Endothelial cell of umbilical vein (primary cell): ENCODE data around the gene LRRN3. TPM values are rescaled to one million over a fixed set of nuclear protein-coding genes. Genes with fewer than 3 reads are reported as not detected.

Experiments
- BruUV-seq: library from RNA; stranded (reverse); fragments of 400-500 nt; replicated peaks from 2 replicates; lab custom pipeline; 2021; lab: Mats Ljungman, UMichigan
- CTCF ChIA-PET: fragments of 300-600, 350-600 bp; sonication (Branson Sonifier 250); formaldehyde crosslinking; loops from one replicate; lab custom pipeline; 2021; ENCODE audit warnings: antibody characterized with exemption, inconsistent platforms; lab: Charles Lee
- POLR2A ChIA-PET: fragments of 300-600, 350-600 bp; sonication (Branson Sonifier 250); formaldehyde crosslinking; loops from one replicate; lab custom pipeline; 2021; ENCODE audit warnings: antibody characterized with exemption, inconsistent platforms; lab: Charles Lee
- DNase-seq: peaks from one replicate; pipeline ENCODE4 v3.0.0-alpha.2; 2011; ENCODE audit warnings: low read depth, low spot score
- FAIRE-seq: peaks from 2 replicates; lab custom pipeline; 2011; peaks lifted over from hg19 to GRCh38; lab: Jason Lieb, UNC
- H2AFZ ChIP-seq: 2 replicates; pipeline ENCODE4 v1.6.0; 2012; ENCODE audit warnings: low read depth, low read length, control low read depth, inconsistent platforms
- H3K27ac ChIP-seq: 2 replicates; pipeline ENCODE4 v1.5.1; 2011; ENCODE audit warnings: low read depth, mild to moderate bottlenecking, control low read depth, low read length, moderate library complexity; ENCODE audit not compliant: insufficient read depth
- H3K27me3 ChIP-seq, 2 experiments: 2 replicates each; pipeline versions ENCODE4 v1.6.0 to v1.6.1; 2011; ENCODE audit warnings: low read length in 2 of 2, mixed read lengths in 1 of 2; ENCODE audit not compliant: control insufficient read depth in 2 of 2, insufficient read depth in 2 of 2
- H3K36me3 ChIP-seq, 2 experiments: 2 replicates in 1 of 2; 3 replicates in 1 of 2; pipeline ENCODE4 v1.5.1; 2011; ENCODE audit warnings: low read length in 2 of 2, mild to moderate bottlenecking in 1 of 2, moderate library complexity in 1 of 2; ENCODE audit not compliant: control insufficient read depth in 2 of 2, insufficient read depth in 2 of 2; ENCODE audit errors: extremely low read depth in 1 of 2
- H3K4me1 ChIP-seq: 3 replicates; pipeline ENCODE4 v1.5.1; 2011; ENCODE audit warnings: mild to moderate bottlenecking, low read length; ENCODE audit not compliant: control insufficient read depth, insufficient read depth; ENCODE audit errors: extremely low read depth
- H3K4me2 ChIP-seq: 2 replicates; pipeline ENCODE4 v1.6.1; 2011; ENCODE audit warnings: low read length, control low read depth, mixed read lengths; ENCODE audit not compliant: insufficient read depth
- H3K4me3 ChIP-seq, 3 experiments: fragments of 200-600 bp in 1 of 3; sonication (generic), shearing (Covaris generic) in 1 of 3; replicated peaks in 1 of 3; 2 replicates each; pipeline ENCODE4 v1.5.1; 2011 to 2016; ENCODE audit warnings: control low read depth in 3 of 3, low read length in 3 of 3, mild to moderate bottlenecking in 2 of 3, inconsistent platforms in 1 of 3, low read depth in 1 of 3, moderate library complexity in 1 of 3; ENCODE audit not compliant: insufficient read depth in 1 of 3
- H3K79me2 ChIP-seq: 2 replicates; pipeline ENCODE4 v1.6.0; 2012; ENCODE audit warnings: low read length, inconsistent platforms; ENCODE audit not compliant: control insufficient read depth, insufficient read depth
- H3K9ac ChIP-seq: replicated peaks from 2 replicates; pipeline ENCODE3; 2011; ENCODE audit warnings: low read length, control low read depth; ENCODE audit not compliant: insufficient read depth; ENCODE audit errors: extremely low read depth
- H3K9me1 ChIP-seq: replicated peaks from 3 replicates; pipeline ENCODE4 v1.6.0; 2011; ENCODE audit warnings: mild to moderate bottlenecking, low read length; ENCODE audit not compliant: control insufficient read depth, insufficient read depth; ENCODE audit errors: extremely low read depth
- H3K9me3 ChIP-seq: replicated peaks from 2 replicates; pipeline ENCODE4 v1.5.1; 2012; ENCODE audit warnings: low read length, inconsistent platforms; ENCODE audit not compliant: control insufficient read depth, insufficient read depth
- H4K20me1 ChIP-seq: replicated peaks from 2 replicates; pipeline ENCODE3; 2011; ENCODE audit warnings: mild to moderate bottlenecking, low read length; ENCODE audit not compliant: control insufficient read depth, insufficient read depth; ENCODE audit errors: extremely low read depth
- CTCF ChIP-seq, 2 donors: IDR thresholded peaks; 1 replicate in 1 of 2; 2 replicates in 1 of 2; pipeline ENCODE4 v1.5.1; 2011; ENCODE audit warnings: low read length in 2 of 2, mild to moderate bottlenecking in 2 of 2, moderate library complexity in 2 of 2, control low read depth in 1 of 2, inconsistent platforms in 1 of 2, low read depth in 1 of 2; ENCODE audit not compliant: insufficient read depth in 1 of 2; ENCODE audit errors: extremely low read depth in 1 of 2
- EZH2 ChIP-seq: IDR thresholded peaks from 2 replicates; pipeline ENCODE4 v1.6.1; 2012; ENCODE audit warnings: borderline replicate concordance, low read depth, mild to moderate bottlenecking, moderate library complexity, low read length, inconsistent platforms; ENCODE audit not compliant: severe bottlenecking
- FOS ChIP-seq: IDR thresholded peaks from 2 replicates; pipeline ENCODE4 v1.6.1; 2011; ENCODE audit warnings: mild to moderate bottlenecking, low read length, moderate library complexity, borderline replicate concordance; ENCODE audit not compliant: insufficient read depth
- GATA2 ChIP-seq: IDR thresholded peaks from 2 replicates; pipeline ENCODE4 v1.7.0; 2011; ENCODE audit warnings: low read depth, mild to moderate bottlenecking, moderate library complexity, mixed read lengths, low read length; ENCODE audit not compliant: insufficient read length, insufficient read depth
- JUN ChIP-seq: IDR thresholded peaks from 2 replicates; pipeline ENCODE4 v1.6.1; 2011; ENCODE audit warnings: borderline replicate concordance, low read depth; ENCODE audit not compliant: insufficient read length, insufficient read depth
- MAX ChIP-seq: IDR thresholded peaks from 2 replicates; pipeline ENCODE4 v1.6.1; 2011; ENCODE audit not compliant: insufficient read depth, insufficient read length
- MYC ChIP-seq: IDR thresholded peaks from one replicate; pipeline ENCODE4 v1.6.1; 2011; ENCODE audit warnings: mild to moderate bottlenecking, low read depth, low read length
- POLR2A ChIP-seq: IDR thresholded peaks from 2 replicates; pipeline ENCODE4 v1.6.1; 2012; ENCODE audit warnings: low read depth, mild to moderate bottlenecking, control low read depth, low read length
- POLR2AphosphoS5 ChIP-seq: IDR thresholded peaks from 2 replicates; pipeline ENCODE4 v1.6.1; 2012; ENCODE audit warnings: low read depth, mild to moderate bottlenecking, control low read depth, low read length, moderate library complexity; ENCODE audit not compliant: insufficient read depth
- dilution Hi-C: fragments of 300-500 bp; cut with MboI; formaldehyde crosslinking; loops from one replicate; pipeline ENCODE4 v1.15.0; 2019; ENCODE audit warnings: low sequenced_read_pairs; ENCODE audit not compliant: extremely low pct_ligation_motif_present
- intact Hi-C: fragments of 100-400 bp; cut with micrococcal nuclease; formaldehyde crosslinking; loops from one replicate; pipeline ENCODE4 v1.10.0; 2022
- polyA plus RNA-seq, 4 experiments: library from polyadenylated mRNA; depleted of rRNA in 3 of 4; stranded (reverse) in 3 of 4; unstranded in 1 of 4; fragments of >200 nt; gene quantifications; 2 replicates each; pipeline versions ENCODE4 v1.2.1 to v1.2.3, GENCODE V29; 2011 to 2012; ENCODE audit warnings: missing spikeins in 1 of 4
- total RNA-seq: library from RNA; stranded (reverse); gene quantifications from 2 replicates; pipeline ENCODE4 v1.2.3, GENCODE V29; 2021

The LRRN3 gene
- total and polyA plus RNA-seq, 2 donors (not counting 3 experiments of a cell fraction or from before 2014, with no cell fraction given) = not detected

GRCh38 chr7:111050875-111051416 is 40.0 kb upstream of the LRRN3 start:
- FAIRE-seq = no peak
- H2AFZ ChIP-seq = no peak overlapping the region
- BruUV-seq = no TSS peak
- no peak for TF ChIP-seq GATA2
- TF ChIP-seq POLR2A = no peak
- no peak for TF ChIP-seq CTCF (IDR thresholded peaks at IDR 0.05; ENCODE audit: extremely low read depth in 1 of 2, insufficient read depth in 1 of 2, low read depth in 1 of 2, low read length in 2 of 2)
- H3K9me1 ChIP-seq = no peaks in the 10 kb centered on the region
- ChIA-PET CTCF (no interaction called here), POLR2A (no interaction called here)
- H3K36me3 ChIP-seq = no peaks in the 10 kb centered on the region
- dilution Hi-C loops (no loop called here), intact Hi-C loops (no loop called here)
- H3K4me2 ChIP-seq = no peak overlapping the region
- no peaks in the 10 kb centered on the region for H3K79me2 ChIP-seq
- no peak overlapping the region for H3K9ac ChIP-seq
- H4K20me1 ChIP-seq = no peaks in the 10 kb centered on the region
- no peak overlapping the region for H3K27ac ChIP-seq
- H3K4me3 ChIP-seq = no peak overlapping the region
- H3K4me1 ChIP-seq = no peaks in the 10 kb centered on the region
- DNase-seq = no peak
- H3K9me3 ChIP-seq = no peaks in the 10 kb centered on the region
- no peaks in the 10 kb centered on the region for H3K27me3 ChIP-seq

- Histone ChIP-seq H3K36me3 (no peaks in the 10 kb centered on the region), H3K4me2 (no peak overlapping the region), H3K9ac (no peak overlapping the region), H4K20me1 (no peaks in the 10 kb centered on the region), H3K27ac (no peak overlapping the region), H3K79me2 (no peaks in the 10 kb centered on the region), H3K4me3 (no peak overlapping the region), H3K4me1 (no peaks in the 10 kb centered on the region), H3K9me1 (no peaks in the 10 kb centered on the region), H3K9me3 (no peaks in the 10 kb centered on the region), H2AFZ (no peak overlapping the region), H3K27me3 (no peaks in the 10 kb centered on the region)
- POLR2A ChIA-PET = no interaction called here
- CTCF ChIA-PET = interaction anchor here (1.7 kb wide), 1 partner anchor 22 kb away, joined by 5 read pairs; no protein-coding TSS in a partner anchor
- no TSS peak for BruUV-seq
- intact Hi-C loops (no loop called here), dilution Hi-C loops (no loop called here)
- no peak for TF ChIP-seq MYC
- TF ChIP-seq MAX = no peak
- TF ChIP-seq POLR2A = no peak
- TF ChIP-seq CTCF (IDR thresholded peaks at IDR 0.05; ENCODE audit: extremely low read depth in 1 of 2, insufficient read depth in 1 of 2, low read depth in 1 of 2, low read length in 2 of 2) = no peak
- TF ChIP-seq FOS = no peak
- no peak for TF ChIP-seq GATA2
- no peak for TF ChIP-seq JUN
- TF ChIP-seq POLR2AphosphoS5 = no peak
- no peak for TF ChIP-seq EZH2
- DNase-seq (no peak), FAIRE-seq (no peak)
Measured at GRCh38 chr7:111051832-111052231, 39.1 kb upstream of the LRRN3 start.
